GM19463 (cell line): ENCODE results near the gene TACC2.

Source experiments
- ATAC-seq: cut with Tn5 transposase; IDR thresholded peaks from one replicate; pipeline ENCODE4 v1.9.1; 2021; ENCODE audit warnings: mild to moderate bottlenecking, moderate library complexity; ENCODE audit not compliant: unreplicated experiment

TACC2 gene

DNA sequence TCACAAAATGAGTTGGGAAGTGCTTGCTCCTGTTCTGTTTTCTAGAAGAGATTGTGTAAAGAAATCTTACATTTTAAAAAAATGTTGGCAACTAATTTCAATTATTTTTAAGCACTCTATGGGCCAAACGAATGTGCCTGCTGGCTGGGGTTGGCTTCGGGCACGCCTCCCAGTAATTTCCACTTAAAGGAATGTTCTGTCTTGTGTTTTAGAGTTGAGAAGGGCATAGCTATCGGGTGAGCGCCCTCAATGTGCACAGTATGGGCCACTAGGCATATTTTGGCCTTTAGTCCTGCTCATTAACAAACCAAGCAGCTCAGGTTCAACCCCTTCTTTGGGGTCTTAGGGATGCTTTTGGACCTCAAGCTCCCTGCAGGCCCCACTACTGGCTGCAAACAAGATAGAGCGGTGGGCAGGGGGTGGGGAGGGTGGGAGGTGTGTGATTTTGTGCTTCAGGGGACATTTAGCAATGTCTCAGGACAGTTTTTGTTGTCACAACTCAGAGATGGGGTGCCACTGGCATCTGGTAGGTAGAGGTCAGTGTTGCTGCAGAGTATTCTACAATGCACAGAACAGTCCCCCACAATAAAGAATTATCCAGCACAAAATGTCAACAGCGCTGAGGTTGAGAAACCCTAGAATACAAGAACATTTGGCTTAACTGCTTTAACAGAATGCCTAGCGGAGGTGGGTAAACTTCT is 40.7 kb downstream of the TACC2 start:
- ATAC-seq, result no peak

DNA sequence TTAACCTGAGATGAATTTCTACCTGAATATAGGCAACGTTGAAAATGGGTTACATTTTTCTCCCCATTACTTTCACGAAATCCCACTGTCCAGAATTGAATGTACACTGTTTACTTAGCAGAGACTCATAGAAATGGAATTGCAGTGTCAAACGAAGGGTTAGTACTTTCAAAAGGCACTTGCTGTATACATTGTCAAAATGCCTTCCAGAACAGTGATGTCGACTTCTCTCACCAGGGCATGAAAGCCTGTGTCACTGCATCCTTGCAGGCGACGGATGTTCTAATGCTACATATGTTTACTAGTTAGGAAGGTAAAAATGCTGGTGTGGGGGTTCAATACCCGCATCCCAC is 41.2 kb downstream of the TACC2 start:
- ATAC-seq, result no peak

DNA sequence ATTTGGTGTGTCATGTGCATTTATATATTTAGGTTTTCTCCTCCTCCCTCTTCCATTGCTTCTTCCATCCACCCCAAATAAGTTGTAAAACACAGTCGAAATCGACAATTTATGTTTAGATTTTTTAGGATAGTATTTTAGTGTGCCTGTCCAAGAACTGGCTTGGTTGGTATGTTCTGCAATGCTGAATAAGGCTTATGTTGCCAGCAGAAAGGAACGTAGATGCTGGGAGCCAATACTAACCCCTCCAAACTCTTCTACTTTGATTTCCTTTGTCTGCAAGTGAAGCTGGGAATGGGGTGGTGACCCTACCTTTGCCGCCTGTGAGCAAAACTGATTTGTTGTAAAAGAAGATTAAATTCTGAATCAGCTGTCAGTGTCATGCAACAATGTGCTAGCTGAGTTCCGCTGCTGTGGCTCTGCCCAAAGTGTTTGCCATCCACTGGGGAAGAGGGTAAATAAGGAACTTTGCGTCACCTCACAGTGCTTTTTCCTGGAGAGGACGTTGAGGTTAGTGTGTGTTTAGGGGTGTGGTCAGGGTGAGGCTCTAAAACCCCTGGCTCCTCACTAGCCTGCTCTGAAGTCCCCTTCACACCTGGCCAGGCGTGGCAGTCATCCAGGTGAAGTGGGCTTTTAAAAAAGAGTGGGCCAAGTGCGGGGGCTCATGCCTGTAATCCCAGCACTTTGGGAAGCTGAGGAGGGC is 44.4 kb downstream of the TACC2 start:
- no peak for ATAC-seq

DNA sequence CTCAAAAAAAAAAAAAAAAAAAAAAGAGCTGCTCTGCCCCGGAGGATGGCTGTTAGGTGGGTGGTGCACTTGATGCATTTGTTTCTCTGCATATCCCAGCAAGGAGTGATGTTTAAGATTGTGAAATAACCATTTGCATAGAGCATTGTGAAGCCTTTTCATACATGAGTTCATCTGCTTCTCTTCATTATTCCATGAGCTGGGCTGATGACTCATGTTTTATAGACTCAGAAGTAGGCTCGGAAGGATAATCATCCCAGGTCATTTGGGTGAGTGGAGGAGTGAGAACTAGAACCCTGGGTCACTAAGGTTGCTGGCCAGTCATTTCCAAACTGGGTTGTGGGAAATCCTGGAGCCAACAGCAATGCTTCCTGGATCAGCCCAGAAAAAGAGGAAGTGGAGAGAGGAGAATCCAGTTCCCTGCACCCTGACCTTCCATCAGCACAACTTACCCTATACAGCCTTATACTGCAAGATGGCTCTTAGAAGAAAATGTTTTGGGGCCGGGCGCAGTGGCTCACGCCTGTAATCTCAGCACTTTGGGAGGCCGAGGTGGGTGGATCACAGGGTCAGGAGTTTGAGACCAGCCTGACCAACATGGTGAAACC is 45.3 kb downstream of the TACC2 start:
- no peak for ATAC-seq

DNA sequence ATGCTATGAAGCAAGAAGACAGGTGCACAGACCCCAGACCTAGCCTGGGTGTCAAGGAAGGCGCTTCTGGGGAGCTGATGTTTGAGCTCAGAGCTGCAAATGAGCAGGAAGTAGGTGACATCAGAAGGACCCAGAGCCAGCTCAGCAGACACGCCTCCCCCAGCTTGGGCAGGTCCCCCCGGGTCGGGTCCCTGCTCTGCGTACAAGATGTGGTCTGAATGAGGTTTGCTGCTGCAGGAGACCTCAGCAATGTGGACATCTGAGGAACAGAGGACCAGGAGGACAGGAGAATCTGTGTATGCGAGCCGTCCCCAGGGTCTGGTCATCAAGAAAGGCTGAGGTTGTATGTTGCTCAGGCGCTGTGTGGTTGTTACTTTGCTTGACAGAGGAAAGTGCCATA is 51.8 kb downstream of the TACC2 start:
- no peak for ATAC-seq

DNA sequence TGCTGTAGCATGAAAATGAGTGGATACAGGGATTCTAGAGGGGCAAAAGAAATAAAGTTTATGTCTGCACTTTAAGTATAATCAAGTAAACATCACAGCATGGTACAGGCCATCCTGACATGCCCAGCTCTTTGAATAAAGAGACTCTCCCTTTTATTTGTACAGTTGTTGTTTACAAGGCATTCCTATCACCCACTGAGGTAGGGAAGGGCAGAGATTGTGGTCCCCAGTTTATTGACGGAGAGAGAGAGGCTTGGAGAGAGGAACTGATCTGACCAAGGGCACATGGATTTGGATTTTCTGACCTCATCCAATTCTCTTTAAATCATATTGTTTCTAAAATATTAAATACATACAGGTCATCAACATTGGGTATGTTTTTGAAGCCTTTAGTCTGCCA is 53.9 kb downstream of the TACC2 start:
- no peak for ATAC-seq

DNA sequence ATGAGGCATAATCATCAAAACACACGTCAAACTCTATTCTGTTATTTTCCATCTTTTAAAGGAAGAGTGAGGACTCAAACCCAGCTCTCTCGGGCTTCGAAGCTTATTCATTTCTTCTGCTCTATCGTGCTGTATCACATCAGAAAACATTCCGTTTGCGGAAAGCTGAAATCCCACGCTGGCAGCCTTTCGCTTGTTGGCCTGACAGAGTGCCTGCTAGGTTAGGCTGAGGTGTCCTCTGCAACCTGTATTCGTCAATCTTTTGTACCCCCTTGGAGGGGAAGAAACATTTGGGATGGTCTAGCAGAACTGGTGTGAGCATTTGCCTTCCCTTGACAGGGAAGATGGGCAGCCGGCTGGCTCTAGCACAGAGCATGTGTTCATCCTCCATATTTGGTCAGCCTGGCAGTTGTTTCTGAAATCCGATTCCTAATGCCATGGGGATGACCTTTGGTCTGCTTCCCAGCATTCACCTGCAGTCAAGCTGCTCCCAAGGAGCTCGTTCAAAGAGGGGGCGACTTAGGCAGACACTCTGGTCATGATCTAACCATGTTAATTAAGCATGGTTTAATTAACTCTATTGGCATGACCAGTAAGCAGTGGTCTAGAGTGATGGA is 55.2 kb downstream of the TACC2 start:
- ATAC-seq, result no peak

DNA sequence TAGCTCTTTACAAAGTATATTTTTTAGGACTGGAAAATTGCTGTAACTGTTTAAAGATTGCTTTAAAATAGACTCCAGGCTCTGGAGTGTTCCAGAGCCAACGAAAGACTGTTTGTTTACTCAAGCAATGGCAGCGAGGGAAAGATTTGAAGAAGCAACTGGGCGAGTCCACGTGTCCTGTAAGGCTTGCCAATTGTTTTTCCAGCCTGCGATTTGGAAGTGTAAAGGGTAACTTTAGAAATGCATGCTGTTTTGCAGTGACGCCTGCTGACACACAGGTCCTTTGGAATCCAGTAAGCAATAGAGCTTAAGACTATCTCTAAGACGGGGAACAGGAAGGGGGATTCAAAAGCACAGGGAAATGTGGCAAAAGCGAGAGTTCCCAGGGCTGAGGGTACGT is 55.8 kb downstream of the TACC2 start:
- ATAC-seq, result no peak

DNA sequence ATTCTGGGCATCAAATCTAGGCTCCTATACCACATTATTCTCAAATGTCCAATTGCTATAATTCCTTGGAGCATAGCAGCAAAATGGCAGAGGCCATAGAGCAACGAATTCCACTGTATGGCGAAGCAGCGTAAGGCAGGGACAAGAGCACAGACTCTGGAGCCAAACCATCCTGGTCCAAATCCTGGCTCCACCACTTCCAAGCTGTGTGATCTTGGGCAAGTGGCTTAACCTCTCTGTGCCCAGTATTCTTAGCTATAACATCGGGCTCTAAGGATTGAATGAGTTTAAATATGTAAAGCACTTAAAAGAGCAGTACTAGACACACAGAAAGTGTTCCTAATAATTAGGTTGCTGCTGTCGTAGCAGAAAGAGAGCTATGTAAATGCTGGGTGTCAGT is 56.2 kb downstream of the TACC2 start:
- no peak for ATAC-seq

DNA sequence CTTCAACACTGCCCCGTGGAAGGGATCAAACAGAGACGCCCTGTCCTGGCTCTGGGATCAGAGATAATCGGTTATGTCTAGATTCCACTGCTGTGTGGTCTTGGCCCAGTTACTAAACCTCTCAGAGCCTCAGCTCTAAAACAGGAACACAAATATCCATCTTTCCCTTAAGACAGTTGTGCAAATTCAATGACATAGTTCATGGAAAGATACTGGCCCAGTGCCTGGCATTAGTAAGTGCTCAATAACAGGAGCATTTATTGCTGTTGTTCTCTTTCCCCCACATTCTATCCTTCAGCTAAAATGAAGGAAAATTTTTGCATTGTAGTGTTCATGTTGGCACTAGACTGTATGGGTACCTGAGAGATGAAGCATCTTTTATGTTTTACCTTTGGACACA is 58.6 kb downstream of the TACC2 start:
- ATAC-seq, result no peak

DNA sequence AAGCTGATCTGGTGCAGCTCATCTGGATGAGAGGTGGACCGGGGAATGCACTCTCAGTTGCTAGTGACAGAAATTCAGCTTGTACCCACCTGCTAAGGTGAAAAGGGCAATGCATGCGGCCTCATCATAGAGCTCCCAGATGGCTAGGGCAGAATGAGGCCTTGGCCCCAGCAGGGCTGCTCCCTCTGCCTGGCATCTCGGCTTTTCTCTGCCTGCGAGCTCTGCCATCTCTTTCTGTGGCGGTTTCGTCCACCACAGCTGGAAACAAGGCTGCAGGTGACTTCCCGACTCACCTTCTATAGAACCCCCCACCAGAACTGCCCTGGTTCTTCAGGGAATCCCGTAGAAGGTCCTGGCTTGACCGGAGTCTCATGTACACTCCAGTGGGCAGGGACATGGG is 60.1 kb downstream of the TACC2 start:
- no peak for ATAC-seq

DNA sequence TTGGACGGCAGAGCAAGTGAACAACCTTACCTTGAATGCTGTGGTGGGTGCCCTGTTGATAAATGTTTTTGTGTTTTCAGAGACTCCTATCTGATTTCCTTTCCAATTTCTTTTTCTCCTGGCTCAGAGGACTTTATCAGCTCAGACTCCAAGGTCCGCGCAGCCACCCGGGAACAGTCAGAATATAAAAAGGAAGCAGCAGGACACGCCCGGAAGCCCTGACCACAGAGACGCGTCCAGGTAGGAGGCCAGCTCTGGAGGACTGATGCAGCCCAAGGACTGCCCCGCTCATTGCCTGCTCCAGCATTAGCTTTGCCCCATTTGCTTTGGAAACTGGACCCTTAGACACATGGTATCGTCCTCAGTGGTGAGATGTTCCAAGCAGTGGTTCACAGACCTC is 61.3 kb downstream of the TACC2 start:
- no peak for ATAC-seq

DNA sequence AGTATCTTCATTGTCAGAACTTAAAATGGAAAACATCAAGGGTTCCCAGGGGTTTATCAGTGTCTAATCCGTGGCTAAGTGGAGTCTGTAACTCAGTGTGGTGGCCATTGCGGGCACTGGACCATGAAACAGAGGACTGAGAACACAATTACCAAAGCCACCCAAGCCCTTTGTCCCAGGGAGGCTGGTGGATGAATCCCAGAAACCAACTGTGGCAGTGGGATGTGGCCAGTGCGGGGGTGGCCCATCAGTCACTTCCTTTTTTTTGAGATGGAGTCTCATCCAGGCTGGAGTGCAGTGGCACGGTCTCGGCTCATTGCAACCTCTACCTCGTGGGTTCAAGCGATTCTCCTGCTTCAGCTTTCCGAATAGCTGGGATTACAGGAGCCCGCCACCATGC is 61.8 kb downstream of the TACC2 start:
- ATAC-seq, result no peak

DNA sequence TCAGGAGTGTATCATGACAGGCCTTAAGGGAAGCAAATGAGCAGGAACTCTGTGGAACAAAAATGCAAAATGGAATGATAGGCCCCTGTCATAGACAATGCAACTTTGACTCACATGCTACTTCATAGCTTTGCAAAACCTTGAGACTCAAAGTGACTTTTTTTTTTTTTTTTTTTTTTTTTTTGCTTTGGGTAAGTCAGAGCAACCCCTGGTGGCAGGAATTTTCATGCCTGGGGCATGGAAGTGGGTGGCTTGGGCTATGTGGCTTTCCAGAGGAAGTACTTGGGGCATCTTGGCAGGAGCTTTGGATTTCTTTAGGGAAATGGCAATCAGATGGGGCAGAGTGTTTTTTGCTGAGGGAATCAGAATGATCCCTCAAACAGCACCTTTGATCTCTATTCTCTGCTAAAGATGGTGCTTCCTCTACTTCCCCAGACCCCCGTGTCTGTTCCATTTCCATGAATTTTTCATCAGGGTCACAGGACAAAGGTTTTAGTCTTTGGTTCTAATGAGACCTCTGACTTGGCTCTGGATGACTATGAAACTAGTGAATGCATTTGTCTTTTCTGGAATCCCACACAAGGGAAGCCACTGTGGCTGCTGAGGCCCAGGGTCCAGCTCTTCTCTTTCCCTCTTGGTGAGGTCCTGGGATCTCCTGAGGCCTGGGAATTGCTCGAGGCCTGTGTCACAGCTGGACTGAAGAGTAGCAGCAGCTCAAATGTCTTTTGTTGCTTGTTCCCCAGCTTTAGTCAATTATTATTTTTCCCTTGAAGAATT is 62.8 kb downstream of the TACC2 start:
- ATAC-seq, result no peak

DNA sequence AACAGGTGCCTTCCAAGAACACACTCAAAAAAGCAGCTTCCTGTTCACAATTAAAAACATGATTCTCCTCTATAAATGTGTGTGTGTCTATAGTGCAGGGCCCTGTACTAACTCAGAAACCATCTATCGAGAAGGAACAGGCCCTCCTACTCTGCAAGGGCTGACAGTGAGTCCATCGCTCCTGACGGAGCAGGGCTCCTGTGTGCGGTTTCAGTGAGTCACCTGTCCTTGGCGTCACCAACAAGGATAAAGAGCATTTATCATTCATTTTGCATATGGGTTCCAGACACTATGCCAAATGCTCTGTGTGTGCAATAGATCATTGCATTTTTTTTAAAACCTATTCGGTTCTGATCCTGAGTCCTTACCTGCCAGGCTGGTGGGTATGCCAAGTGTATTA is 63.7 kb downstream of the TACC2 start:
- ATAC-seq, result no peak

DNA sequence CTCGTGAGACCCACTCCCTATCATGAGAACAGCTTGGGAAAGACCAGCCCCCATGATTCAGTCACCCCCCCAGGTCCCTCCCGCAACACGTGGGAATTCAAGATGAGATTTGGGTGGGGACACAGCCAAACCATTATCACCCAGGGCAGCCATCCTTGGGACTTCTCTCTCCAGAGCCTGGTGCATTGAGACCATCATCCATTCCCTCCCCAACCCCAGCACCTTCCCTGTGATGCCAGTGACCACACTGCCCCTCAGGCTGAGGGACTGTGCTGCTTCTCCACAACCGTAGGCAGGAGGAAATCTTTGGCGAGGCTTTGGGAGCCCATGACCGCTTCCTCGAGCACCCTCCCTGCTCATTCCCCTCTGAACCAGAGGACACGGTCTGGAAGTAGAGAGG is 64.4 kb downstream of the TACC2 start:
- no peak for ATAC-seq

DNA sequence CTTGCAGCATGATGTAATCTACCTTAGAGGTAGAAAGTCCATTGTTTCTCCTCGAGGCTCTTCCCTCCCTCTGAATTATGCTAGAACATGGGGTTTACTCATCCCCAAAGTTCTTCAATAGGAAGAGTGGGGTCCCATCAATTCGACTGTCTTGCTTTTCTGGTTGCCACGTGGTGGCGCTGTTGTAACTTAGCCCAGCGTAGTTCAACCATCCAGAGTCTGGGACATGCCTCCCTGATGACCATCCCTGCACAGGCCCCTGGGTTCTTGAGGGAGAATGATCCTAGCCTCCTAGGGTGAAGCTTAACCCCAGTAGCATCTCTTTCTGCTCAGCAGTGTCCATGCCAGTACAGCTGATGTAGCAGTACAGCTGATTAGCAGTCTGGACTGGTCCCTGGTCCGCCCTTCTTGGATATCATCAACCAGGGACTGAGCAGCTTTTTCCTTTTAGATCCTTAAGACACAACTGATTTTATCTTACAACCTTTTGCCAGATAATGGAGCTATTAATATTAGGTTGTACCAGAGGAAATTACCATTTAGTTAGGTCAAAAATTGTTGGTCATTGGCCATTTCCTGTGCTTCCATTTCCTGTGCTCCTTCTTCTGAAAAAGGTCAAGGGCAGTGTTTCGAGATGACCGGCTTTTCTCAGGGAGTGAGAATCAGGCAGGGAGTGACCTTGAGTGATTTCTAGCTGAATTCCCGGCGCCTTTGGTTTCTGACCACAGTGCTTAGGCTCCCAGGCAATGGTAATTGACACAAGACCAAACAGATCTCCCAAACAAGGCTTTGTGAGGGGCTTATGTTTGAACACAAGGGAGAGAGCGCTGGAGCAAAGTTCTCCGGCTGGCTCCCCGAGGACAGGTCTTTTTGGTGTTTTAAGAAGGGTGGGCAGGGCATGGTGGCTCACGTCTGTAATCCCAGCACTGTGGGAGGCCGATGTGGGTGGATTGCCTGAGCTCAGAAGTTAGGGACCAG is 65.4 kb downstream of the TACC2 start:
- no peak for ATAC-seq

DNA sequence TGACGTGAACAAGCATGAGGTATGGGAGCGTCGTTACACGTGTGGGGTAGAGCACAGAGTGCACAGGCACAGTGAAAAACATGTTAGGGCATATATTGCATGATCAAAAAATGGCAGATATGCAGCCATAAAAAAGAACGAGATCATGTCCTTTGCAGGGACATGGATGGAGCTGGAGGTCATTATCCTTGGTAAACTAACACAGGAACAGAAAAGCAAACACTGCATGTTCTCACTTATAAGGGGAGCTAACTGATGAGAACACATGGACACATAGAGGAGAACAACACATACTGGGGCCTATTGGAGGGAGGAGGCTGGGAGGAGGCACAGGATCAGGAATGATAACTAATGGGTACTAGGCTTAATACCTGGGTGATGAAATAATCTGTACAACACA is 66.3 kb downstream of the TACC2 start:
- ATAC-seq, result no peak

DNA sequence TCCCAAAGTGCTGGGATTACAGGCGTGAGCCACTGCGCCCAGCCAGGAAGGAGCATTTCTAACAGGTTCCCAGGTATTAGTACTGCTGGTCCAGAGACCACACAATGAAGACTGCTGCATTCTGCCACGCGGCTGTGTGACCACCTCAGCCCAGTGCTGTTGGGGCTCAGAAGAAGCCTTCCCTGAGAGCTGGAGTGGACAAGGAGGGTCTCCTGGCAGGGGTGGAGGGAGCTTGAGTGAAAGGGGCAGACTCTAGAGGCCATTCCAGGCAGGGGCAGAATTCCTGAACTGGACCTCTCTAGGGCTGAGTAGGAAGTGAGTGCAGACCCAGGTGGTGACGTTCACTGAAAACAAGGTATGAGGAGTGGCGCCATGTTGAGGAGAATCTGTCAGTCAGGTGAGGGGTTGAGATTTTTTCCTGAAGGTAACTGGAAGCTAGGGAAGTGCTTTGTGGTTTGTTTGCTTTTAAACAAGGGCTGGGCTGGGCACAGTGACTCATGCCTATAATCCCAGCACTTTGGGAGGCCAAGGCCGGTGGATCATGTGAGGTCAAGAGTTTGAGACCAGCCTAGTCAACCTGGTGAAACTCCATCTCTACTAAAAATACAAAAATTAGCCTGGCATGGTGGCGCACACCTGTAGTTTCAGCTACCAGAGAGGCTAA is 67.6 kb downstream of the TACC2 start:
- ATAC-seq, result no peak
